ENCODE results near the gene USB1. TPM values are rescaled to one million over a fixed set of nuclear protein-coding genes. Genes with fewer than 3 reads are reported as not detected.

The USB1 gene
- total and polyA plus RNA-seq, 11 donors: 20.3 to 61.9 (median 34.4) TPM

DNA sequence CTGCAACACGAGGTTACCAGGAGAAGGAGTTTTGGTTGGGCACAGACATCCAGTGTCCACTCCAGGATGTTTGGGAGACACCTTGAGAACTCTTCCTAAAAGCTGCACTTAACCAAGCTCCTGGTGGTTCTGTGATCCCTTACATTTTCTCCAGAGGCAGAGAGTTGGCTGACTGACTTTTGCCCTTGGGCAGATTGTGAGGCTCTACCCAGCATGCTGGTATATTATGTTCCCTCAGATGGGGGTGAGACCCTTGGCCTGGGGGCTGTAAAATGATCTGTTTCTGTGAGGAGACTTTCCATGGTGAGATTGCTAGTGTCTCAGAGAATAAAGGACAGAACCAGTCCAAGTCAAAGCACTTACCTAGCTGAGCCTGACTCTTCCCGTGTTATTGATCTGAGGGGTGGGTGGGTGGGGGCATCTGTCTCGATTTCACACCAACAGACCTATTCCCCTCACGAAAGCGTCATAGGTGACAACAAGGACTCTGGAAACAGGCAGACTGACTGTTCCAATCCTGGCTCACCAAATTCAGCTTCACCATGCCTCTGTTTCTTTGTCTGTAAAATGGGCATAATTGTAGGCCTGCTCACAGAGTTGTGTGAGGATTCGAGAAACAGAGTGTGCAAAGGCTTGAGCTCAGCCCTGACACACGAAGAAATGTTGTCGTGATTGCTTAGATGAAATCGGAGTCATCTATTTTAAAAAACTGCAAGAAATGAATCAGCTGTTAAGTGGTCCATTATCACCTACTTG lies 12.2 kb downstream of the USB1 start:
- TF ChIP-seq POLR2A (IDR thresholded peaks at IDR 0.05): no peak
- TF ChIP-seq, protein P1, sequence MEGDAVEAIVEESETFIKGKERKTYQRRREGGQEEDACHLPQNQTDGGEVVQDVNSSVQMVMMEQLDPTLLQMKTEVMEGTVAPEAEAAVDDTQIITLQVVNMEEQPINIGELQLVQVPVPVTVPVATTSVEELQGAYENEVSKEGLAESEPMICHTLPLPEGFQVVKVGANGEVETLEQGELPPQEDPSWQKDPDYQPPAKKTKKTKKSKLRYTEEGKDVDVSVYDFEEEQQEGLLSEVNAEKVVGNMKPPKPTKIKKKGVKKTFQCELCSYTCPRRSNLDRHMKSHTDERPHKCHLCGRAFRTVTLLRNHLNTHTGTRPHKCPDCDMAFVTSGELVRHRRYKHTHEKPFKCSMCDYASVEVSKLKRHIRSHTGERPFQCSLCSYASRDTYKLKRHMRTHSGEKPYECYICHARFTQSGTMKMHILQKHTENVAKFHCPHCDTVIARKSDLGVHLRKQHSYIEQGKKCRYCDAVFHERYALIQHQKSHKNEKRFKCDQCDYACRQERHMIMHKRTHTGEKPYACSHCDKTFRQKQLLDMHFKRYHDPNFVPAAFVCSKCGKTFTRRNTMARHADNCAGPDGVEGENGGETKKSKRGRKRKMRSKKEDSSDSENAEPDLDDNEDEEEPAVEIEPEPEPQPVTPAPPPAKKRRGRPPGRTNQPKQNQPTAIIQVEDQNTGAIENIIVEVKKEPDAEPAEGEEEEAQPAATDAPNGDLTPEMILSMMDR (IDR thresholded peaks at IDR 0.05): no peak
- Histone ChIP-seq H3K36me3 (peaks cover 0 to 72% (median 36%) of the 10 kb centered on the region in 9 donors), H3K9me3 (no peaks in the 10 kb centered on the region), H3K4me3 (no peak overlapping the region), H3K27ac (no peak overlapping the region), H3K4me1 (peaks cover 0 to 15% (median 0%) of the 10 kb centered on the region in 12 donors), H3K27me3 (no peaks in the 10 kb centered on the region)
- WGBS, 4 donors: 88 to 94% (median 91%) methylated on average over 6 to 9 of the region's 9 CpGs
- no peak for ATAC-seq
- intact Hi-C loops (cut with DNase I): loop anchor here in 1 of 10 donors (10.0 kb wide), 1 partner anchor 301 kb away; no protein-coding TSS in a partner anchor
- no peak for DNase-seq

DNA sequence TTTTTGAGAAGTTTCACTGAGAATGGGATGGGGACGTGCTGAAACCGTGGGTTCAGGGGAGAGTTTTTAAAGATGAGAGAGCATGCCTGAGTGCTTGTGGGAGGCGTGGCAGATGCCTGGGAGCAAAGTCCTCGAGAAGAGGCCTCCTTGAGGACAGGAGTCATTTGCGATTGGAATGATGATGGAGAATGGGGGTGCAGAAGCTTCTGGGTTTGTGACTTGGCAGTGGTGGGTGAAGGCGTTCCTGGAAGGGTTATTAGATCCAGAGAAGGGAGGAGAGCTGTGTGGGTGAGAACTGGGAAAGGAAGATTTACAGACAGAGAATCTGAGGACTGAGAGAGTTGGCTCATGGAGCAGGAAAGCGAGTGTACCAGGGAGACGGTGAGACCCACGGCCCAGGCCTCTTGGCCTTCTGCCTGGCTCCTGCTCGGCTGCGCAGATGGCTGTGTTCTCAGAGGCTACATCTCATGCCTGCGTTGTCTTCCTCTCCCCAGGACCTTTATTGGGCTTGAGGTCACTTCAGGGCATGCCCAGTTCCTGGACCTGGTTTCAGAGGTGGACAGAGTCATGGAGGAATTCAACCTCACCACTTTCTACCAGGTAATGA lies 15.7 kb downstream of the USB1 start:
- H3K27me3 ChIP-seq: no peaks in the 10 kb centered on the region
- H3K4me3 ChIP-seq: no peak overlapping the region
- peaks cover 0 to 75% (median 27%) of the 10 kb centered on the region in 9 donors for H3K36me3 ChIP-seq
- peaks cover 0 to 22% (median 8%) of the 10 kb centered on the region in 12 donors for H3K4me1 ChIP-seq
- H3K27ac ChIP-seq: no peak overlapping the region
- no peaks in the 10 kb centered on the region for H3K9me3 ChIP-seq
- WGBS, 4 donors: 49 to 71% (median 64%) methylated on average over 12 of the region's 12 CpGs
- intact Hi-C loops (cut with DNase I): loop anchor here in 1 of 10 donors (10.0 kb wide), 1 partner anchor 298 kb away; no protein-coding TSS in a partner anchor
- no peak for TF ChIP-seq POLR2A (IDR thresholded peaks at IDR 0.05)
- TF ChIP-seq, protein P1 (IDR thresholded peaks at IDR 0.05): no peak
- DNase-seq (peak in 3 of 5 donors; percentile 27 to 51 (median 37)), ATAC-seq (peak in 3 of 4 donors; percentile 13 to 52 (median 48))

DNA sequence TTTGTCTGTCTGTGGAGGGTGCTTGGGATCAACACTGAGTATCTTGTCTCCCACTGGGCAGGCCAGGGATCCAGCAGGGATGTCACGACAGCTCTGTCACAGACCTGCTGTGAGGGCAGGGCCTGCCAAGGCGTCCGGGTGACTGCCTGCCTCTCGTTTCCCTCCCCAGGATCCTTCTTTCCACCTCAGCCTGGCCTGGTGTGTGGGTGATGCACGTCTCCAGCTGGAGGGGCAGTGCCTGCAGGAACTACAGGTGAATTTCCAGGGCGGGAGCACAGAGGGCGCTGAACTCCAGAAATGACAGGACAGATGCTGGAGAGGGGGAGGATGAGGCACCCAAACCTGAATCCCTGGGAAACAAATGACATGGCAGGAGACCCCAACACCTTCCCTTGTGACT lies 17.6 kb downstream of the USB1 start:
- ATAC-seq (no peak), DNase-seq (peak in 2 of 5 donors; percentile 4 to 20)
- 82 to 86% (median 85%) methylated on average over 4 to 7 of the region's 7 CpGs for WGBS, 4 donors
- H3K4me1 ChIP-seq: peaks cover 14 to 41% (median 26%) of the 10 kb centered on the region in 12 donors
- TF ChIP-seq, protein P1 (IDR thresholded peaks at IDR 0.05): no peak
- TF ChIP-seq POLR2A (IDR thresholded peaks at IDR 0.05): no peak
- H3K27ac ChIP-seq: no peak overlapping the region
- intact Hi-C loops (cut with DNase I): loop anchor here in 1 of 10 donors (10.0 kb wide), 1 partner anchor 296 kb away; no protein-coding TSS in a partner anchor
- H3K36me3 ChIP-seq: peaks cover 0 to 58% (median 19%) of the 10 kb centered on the region in 9 donors
- no peaks in the 10 kb centered on the region for H3K9me3 ChIP-seq
- no peaks in the 10 kb centered on the region for H3K27me3 ChIP-seq
- no peak overlapping the region for H3K4me3 ChIP-seq

Data from heart left ventricle (tissue), 16 donors.